Inflammatory macrophage treated with lipopolysaccharide for 1 hour (primary cell): ENCODE data around the gene TMEM120B.

Experiments used
- DNase-seq, 2 donors: peaks; one replicate each; pipeline ENCODE4 v3.0.0-alpha.2; 2020 to 2022

The TMEM120B gene

GRCh38 chr12:121806009-121806545, 93.5 kb downstream of the TMEM120B start:
- DNase-seq: no peak

DNA sequence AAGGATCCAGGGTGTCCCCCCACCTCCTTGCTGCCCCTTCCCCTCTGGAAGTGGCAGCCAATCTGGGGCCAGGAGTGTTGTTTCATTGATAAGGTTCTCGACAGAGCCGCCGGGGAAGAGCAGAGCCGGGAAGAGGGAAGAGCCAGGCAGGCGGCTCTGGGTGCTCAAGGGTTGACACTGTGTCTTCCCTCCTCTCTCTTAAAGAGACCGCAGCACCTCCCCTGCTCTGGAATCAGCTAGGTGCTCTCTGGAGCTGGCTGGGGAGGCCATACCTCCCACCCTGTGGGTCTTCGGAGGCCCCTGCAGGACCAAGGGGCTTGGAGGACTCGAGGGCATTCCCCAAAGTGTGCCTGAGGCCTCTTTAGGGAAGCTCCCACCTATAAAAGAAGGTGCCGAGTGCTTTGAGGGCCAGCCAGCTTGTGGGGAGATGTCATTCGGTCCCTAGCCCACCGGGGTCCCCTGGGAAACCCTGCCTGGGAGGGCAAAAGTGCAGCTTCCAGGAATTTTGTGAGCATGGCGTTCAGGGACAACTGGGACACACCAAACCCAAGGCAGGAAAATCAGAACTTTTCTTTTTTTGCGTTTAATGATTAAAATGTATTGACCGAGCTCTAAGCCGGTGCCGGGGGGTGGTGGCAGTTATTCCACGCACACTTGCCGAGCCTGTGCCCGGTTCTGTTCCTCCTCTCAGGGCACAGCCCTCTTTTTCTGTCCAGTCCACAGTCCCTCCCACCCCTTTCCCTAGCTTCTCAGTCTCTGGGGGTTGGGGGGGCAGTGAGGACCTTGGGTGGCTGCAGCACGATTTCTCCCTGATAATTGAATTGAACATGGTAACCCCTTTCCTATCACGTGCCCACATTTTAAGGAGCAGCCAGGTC, 94.2 kb downstream of the TMEM120B start:
- no peak for DNase-seq

DNA sequence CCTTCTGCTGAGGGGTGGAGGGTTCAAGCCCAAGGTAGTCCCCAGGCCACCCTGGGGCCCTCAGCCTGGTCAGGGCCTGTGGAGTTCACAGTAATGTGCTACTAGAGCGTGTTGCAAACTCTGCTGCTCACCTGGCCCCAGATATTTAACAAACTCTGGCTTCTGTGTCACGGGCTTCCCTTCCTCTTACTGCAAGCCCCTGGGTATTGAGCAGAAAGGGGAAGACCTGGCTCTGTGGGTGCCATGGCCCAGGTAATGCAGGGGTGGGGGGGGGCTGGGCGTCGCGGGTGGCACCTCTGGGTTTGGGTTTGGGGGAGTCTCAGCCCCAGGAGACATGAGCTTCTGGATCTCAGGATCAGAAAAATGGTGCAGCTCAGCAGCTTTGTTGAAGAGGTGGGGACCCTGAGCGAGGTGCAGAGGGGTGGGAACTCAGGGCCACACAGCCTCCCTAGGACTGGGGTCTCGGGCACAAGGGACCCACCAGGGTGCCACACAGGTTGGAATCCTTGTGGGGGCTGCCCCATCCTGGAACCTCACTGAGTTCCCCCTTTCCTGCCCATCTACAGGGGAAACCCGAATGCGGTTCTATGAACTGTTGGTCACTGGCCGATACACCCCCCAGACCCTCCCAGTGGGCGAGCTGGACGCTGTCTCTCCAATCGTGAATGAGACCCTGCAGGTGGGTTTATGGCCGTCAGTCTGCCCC, 95.2 kb downstream of the TMEM120B start:
- DNase-seq: no peak

DNA sequence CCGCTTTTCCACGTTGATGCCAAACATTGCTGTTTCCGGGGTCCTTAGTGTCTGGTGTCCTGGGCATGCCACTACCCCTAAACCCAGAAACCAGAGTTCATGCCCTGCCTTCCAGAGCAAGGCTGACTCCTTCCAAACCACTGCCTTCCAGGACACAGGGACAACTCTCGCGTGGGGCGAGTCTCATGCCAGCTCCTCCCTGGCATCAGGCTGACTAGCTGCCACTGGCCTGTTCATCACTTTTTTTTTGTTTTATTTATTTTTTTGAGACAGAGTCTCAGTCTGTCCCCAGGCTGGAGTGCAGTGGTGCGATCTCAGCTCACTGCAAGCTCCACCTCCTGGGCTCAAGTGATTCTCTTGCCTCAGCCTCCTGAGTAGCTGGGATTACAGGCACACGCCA, 96.1 kb downstream of the TMEM120B start:
- no peak for DNase-seq

GRCh38 chr12:121809712-121810116, 97.2 kb downstream of the TMEM120B start:
- DNase-seq: no peak

DNA sequence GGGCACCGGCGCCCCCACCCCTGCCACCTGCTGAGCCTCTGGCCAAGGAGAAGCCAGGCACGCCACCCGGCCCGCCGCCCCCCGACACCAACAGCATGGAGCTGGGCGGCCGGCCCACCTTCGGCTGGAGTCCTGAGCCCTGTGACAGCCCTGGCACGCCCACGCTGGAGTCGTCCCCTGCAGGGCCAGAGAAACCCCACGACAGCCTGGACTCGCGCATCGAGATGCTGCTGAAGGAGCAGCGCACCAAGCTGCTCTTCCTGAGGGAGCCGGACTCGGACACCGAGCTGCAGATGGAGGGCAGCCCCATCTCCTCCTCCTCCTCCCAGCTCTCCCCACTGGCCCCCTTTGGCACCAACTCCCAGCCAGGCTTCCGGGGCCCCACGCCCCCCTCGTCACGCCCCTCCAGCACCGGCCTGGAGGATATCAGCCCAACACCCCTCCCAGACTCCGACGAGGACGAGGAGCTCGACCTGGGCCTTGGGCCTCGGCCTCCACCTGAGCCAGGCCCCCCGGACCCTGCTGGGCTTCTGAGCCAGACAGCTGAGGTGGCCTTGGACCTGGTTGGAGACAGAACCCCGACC, 97.8 kb downstream of the TMEM120B start:
- DNase-seq: no peak

- DNase-seq: no peak
Measured at GRCh38 chr12:121810833-121811433, 98.4 kb downstream of the TMEM120B start.

DNA sequence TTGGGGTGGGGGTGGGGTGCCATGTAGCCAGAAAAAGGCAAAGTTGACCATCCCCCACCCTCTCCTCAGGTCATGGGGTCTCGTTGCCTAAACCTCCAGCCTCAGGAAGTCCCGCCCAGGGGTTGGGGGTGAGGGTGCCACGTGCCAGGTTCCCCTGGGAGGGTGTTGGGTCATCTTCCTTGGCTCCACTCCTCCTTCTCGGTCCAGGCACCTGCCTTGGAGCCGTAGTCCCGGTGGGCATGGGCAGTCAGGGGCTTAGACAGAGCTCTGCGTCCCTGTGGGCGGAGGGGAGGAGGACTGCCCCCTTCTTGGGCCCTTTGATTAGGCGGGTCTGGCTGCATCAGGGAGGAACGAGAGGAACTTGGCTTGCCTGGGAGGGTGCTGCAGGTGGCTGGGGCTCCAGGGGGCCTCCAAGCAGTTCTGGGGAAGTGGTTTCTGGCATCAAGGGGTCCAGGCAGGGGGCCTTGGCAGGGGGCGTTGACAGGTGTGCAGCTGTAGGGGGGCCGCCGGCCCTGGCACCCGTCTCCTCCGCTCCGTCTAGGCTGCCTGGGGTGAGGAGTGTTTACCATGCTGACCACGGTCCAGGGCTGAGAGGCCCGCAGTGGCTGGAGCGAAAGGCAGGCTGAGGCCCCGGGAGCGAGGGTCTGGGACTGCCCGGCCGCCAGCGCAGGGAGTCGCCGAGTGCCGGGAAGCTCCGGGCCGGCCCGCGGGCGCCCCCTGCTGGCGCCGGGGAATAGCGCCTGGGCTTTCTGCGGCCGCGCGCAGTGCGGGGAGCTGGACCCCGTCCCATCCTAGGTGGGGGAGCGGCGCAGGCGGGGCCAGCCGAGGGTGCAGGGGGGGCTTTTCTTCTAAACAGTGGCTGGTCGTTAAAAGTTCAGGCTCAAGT, 99.1 kb downstream of the TMEM120B start:
- DNase-seq: peak in 1 of 2 donors; percentile 79

DNA sequence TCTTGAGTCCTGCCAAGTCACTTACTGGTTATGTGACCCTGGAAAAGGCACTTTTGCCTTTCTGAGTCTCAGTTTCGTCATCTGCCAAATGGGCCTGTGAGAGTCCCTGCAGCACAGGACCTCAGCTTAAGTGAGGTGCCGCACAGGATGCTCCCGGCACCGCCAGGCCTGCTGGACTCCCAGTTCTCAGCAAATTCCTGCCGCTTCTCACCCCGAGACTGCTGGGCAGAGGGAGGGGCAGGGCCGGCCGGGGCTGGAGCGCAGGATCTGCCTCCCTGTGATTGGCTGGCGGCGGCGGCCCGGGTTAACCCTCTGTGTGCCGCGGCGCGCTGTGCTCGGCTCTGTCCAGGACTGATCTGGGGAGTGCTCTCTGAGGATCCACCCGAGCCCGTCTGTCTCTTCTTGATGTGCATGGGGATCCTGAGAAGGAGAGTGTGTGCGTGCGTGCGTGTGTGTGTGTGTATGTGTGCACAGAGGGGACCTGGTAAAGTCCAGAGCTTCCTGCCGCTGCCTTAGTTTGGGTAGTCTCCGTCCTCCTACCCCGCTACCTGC, 99.8 kb downstream of the TMEM120B start:
- peak in 1 of 2 donors; percentile 54 for DNase-seq

DNA sequence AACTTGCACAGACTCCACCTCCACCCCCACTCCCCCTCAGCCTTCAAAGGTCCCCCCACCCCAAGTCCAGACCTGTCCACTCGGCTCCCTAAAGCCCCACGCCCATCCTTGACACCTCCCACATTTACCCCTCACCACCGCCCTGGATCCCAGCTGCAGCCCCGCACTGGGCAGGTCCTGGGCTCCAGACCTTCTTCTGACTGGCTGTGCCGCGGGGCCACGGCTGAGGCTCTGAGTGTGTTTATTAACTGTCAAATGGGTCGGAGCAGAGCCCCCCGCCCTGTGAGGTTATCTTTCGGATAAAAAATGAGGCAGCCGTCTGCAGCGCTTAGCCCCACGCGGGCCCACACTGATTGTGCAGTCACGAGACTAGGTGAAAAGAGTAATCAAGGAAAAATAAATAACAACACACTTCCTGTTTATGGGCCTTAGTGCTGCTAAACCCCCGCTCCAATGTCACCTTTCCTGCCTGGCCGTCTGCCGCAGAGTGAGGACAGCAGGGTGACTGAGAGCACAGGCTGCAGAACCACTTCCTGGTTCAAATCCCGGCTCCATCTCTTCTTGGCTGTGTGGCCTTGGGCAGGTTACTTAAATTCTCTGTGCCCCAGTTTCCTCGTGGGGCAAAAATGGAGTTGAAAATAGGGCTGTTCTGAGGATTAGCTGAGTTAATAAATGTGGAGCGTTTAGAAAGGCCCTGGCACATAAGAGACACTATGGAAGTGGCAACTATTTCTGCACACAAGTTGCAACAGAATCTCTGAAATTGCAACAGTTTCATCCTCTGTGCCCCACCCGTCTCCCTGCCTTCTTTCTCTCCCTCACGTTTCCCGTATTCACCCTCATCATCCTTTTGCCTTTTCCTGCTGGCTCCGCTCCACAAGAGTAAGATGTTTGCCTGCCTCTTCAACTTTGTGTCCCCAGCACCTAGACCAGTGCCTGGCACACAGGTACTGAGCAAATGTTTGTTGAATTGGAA, 100.7 kb downstream of the TMEM120B start:
- DNase-seq: peak in 1 of 2 donors; percentile 68

GRCh38 chr12:121813951-121814350, 101.4 kb downstream of the TMEM120B start:
- no peak for DNase-seq

DNA sequence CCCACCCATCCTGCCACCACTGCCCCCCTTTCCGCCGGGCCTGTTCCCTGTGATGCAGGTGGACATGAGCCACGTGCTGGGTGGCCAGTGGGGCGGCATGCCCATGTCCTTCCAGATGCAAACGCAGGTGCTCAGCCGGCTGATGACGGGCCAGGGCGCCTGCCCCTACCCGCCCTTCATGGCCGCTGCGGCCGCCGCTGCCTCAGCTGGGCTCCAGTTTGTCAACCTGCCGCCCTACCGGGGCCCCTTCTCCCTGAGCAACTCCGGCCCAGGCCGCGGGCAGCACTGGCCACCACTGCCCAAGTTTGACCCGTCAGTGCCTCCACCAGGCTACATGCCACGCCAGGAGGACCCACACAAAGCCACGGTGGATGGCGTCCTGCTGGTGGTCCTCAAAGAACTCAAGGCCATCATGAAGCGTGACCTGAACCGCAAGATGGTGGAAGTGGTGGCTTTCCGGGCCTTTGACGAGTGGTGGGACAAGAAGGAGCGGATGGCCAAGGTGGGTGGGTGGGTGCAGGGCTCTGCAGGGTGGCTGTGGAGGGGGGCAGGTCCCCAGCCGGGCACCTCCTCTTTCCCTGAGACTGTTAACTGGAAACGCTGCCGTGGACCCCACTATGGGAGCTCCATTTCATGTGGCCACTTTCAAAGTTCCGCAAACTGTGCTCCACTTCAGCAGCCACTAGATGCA, 102.0 kb downstream of the TMEM120B start:
- DNase-seq: no peak

GRCh38 chr12:121815263-121815662, 102.7 kb downstream of the TMEM120B start:
- DNase-seq: no peak

DNA sequence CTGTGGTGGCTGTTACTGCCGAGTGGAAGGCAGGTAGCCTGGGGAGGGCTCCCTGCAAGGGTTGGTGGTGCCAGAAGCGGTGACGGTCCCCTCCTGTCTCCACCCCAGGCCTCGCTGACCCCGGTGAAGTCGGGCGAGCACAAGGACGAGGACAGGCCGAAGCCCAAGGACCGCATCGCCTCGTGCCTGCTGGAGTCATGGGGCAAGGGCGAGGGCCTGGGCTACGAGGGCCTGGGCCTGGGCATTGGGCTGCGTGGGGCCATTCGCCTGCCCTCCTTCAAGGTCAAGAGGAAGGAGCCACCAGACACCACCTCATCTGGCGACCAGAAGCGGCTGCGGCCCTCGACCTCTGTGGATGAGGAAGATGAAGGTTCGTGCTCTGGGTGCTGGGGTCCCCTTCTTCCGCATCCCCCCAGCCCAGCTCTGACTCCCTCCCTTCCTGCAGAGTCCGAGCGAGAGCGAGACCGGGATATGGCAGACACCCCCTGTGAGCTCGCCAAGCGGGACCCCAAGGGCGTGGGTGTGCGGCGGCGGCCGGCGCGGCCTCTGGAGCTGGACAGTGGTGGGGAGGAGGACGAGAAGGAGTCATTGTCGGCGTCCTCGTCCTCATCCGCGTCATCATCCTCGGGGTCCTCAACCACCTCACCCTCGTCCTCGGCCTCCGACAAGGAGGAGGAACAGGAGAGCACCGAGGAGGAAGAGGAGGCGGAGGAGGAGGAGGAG, 104.5 kb downstream of the TMEM120B start:
- DNase-seq: no peak

- DNase-seq: no peak
Measured at GRCh38 chr12:121817648-121818043, 105.1 kb downstream of the TMEM120B start.

DNA sequence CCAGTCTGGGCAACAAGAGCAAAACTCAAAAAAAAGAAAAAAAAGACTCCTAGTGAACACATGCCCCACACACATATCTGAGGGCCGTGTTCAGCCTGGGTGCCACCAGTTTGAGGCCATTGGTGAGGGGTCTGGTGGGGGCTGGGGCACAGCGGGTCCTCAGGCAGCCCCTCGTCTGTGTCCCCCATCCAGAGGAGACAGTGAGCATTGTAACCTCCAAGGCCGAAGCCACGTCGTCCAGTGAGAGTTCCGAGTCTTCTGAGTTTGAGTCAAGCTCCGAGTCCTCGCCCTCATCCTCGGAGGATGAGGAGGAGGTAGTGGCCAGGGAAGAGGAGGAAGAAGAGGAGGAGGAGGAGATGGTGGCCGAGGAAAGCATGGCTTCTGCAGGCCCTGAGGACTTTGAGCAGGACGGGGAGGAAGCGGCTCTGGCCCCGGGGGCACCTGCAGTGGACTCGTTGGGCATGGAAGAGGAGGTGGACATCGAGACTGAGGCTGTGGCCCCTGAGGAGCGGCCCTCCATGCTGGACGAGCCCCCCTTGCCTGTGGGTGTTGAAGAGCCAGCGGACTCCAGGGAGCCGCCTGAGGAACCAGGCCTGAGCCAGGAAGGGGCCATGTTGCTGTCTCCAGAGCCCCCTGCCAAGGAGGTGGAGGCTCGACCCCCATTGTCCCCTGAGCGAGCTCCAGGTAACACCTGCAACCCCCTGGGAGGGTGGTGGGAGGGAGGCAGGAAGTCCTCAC, 106.8 kb downstream of the TMEM120B start:
- DNase-seq: no peak

- DNase-seq: no peak
Measured at GRCh38 chr12:121820056-121820455, 107.5 kb downstream of the TMEM120B start.

- no peak for DNase-seq
Measured at GRCh38 chr12:121822393-121823100, 110.0 kb downstream of the TMEM120B start.
